A673 (cell line): ENCODE measurements around the gene KRTAP4-8. TPM values are rescaled to one million over a fixed set of nuclear protein-coding genes. Genes with fewer than 3 reads are reported as not detected.

Source experiments
- Bru-seq: library from RNA; stranded (reverse); fragments of 400-500 nt; gene quantifications from one replicate; lab custom pipeline; 2021; lab: Mats Ljungman, UMichigan
- BruChase-seq, 2 experiments: library from RNA; stranded (reverse); fragments of 400-500 nt; gene quantifications; one replicate each; lab custom pipeline; 2021; lab: Mats Ljungman, UMichigan
- BruUV-seq: library from RNA; stranded (reverse); fragments of 400-500 nt; replicated peaks from 2 replicates; lab custom pipeline; 2021; lab: Mats Ljungman, UMichigan
- CTCF ChIA-PET: fragments of 300-600 bp; sonication (Branson Sonifier 250); formaldehyde crosslinking; loops from one replicate; lab custom pipeline; 2022; ENCODE audit warnings: antibody characterized with exemption; lab: Charles Lee
- POLR2A ChIA-PET: fragments of 300-600 bp; sonication (Branson Sonifier 250); formaldehyde crosslinking; loops from one replicate; lab custom pipeline; 2022; ENCODE audit warnings: antibody characterized with exemption; ENCODE audit not compliant: low non-redundant PET; lab: Charles Lee
- DNase-seq: peaks from one replicate; pipeline ENCODE4 v3.0.0-alpha.2; 2015; ENCODE audit warnings: low spot score
- H3K27ac ChIP-seq: fragments of 200-600 bp; sonication (generic); 2 replicates; pipeline ENCODE4 v1.5.1; 2016; ENCODE audit warnings: mixed run types, low read depth, mild to moderate bottlenecking, mixed read lengths, antibody characterized with exemption, low read length; ENCODE audit not compliant: poor library complexity, severe bottlenecking
- H3K27me3 ChIP-seq: fragments of 200-600 bp; sonication (generic); replicated peaks from 2 replicates; pipeline ENCODE4 v1.6.1; 2017; ENCODE audit warnings: mixed run types, low read depth, mild to moderate bottlenecking, mixed read lengths, antibody characterized with exemption, low read length; ENCODE audit not compliant: insufficient read depth, poor library complexity
- H3K36me3 ChIP-seq: fragments of 200-600 bp; sonication (generic); 2 replicates; pipeline ENCODE4 v1.6.1; 2016; ENCODE audit warnings: mixed run types, mild to moderate bottlenecking, mixed read lengths, antibody characterized with exemption, low read length; ENCODE audit not compliant: insufficient read depth, poor library complexity, severe bottlenecking
- H3K4me1 ChIP-seq: fragments of 200-600 bp; sonication (generic); 2 replicates; pipeline ENCODE4 v1.6.1; 2017; ENCODE audit warnings: mixed run types, mild to moderate bottlenecking, mixed read lengths, antibody characterized with exemption, low read length; ENCODE audit not compliant: insufficient read depth, poor library complexity, severe bottlenecking
- H3K4me3 ChIP-seq: fragments of 200-600 bp; sonication (generic); 2 replicates; pipeline ENCODE4 v1.5.1; 2016; ENCODE audit warnings: low read depth, mixed run types, mild to moderate bottlenecking, mixed read lengths, low read length; ENCODE audit not compliant: poor library complexity, severe bottlenecking
- H3K9me3 ChIP-seq: fragments of 200-600 bp; sonication (generic); 2 replicates; pipeline ENCODE4 v1.6.1; 2016; ENCODE audit warnings: mixed run types, low read depth, mild to moderate bottlenecking, mixed read lengths, antibody characterized with exemption, low read length; ENCODE audit not compliant: poor library complexity, severe bottlenecking
- CTCF ChIP-seq: fragments of 300-800, 200-600 bp; sonication (generic); conservative IDR thresholded peaks from 2 replicates; pipeline ENCODE4 v1.5.1; 2017; ENCODE audit warnings: low read depth, mild to moderate bottlenecking, antibody characterized with exemption, low read length, moderate library complexity, mixed read lengths
- EZH2 ChIP-seq: fragments of 200-600 bp; sonication (generic); IDR thresholded peaks from 2 replicates; pipeline ENCODE4 v1.6.1; 2017; ENCODE audit warnings: borderline replicate concordance, low read depth, mild to moderate bottlenecking, mixed read lengths, antibody characterized with exemption, low read length; ENCODE audit not compliant: poor library complexity, severe bottlenecking
- intact Hi-C: fragments of 100-400 bp; cut with micrococcal nuclease; formaldehyde crosslinking; loops from one replicate; pipeline ENCODE4 v1.10.0; 2022; ENCODE audit not compliant: unreplicated experiment
- long read RNA-seq: library from polyadenylated mRNA; stranded (forward); transcript quantifications from one replicate; pipeline ENCODE4 v2.0.0, GENCODE V29; 2022
- total RNA-seq: library from RNA; stranded (reverse); gene quantifications from 2 replicates; pipeline ENCODE4 v1.2.3, GENCODE V29; 2021

KRTAP4-8 gene
- total RNA-seq (not detected in 2 replicates), Bru-seq, nascent RNA (not detected), BruChase-seq, experiment 1, labeled RNA remaining after a 2-hour chase (percentile 23 among the genes with signal in this experiment), BruChase-seq, experiment 2, labeled RNA remaining after a 6-hour chase (not detected)
- long read RNA-seq: 0 reads

GRCh38 chr17:41098042-41098441, at the start of gene KRTAP4-8:
KRTAP4-8 (minus strand) TSS chr17:41098142; CDS start chr17:41098084, 58 bp downstream.
- no peak for TF ChIP-seq EZH2
- no peak for TF ChIP-seq CTCF
- no peaks in the 10 kb centered on the region for H3K4me1 ChIP-seq
- intact Hi-C loops: no loop called here
- POLR2A ChIA-PET: no interaction called here
- no peak within 1 kb of the TSS for H3K27ac ChIP-seq
- DNase-seq: no peak
- no peaks in the 10 kb centered on the region for H3K36me3 ChIP-seq
- no TSS peak for BruUV-seq
- no peaks in the 10 kb centered on the region for H3K9me3 ChIP-seq
- no peaks in the 10 kb centered on the region for H3K27me3 ChIP-seq
- no peak within 1 kb of the TSS for H3K4me3 ChIP-seq
- CTCF ChIA-PET: no interaction called here

DNA sequence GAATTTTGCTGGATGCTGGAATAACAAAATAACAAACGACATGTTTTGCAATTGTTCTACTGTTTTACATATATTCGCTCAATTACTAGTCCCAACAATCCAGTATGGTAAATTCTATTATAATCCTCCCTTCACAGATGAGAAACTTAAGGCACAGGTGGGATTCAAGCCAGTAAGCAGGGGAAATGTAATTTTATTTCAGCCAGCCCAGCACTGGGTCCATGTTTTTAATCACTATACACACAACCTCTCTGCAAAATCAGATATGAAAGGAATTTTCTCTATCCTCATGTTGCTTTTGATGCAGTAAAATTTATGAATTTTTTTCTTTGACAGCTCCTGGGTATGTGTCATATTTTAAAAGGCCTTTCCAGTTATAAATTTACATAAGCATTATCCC, 47.3 kb upstream of the KRTAP4-8 start:
- Histone ChIP-seq H3K36me3 (no peaks in the 10 kb centered on the region), H3K4me1 (peaks cover 31% of the 10 kb centered on the region), H3K9me3 (peaks cover 15% of the 10 kb centered on the region), H3K27ac (peak overlapping the region; percentile 96), H3K4me3 (no peak overlapping the region), H3K27me3 (no peaks in the 10 kb centered on the region)
- BruUV-seq: no TSS peak
- ChIA-PET CTCF (no interaction called here), POLR2A (no interaction called here)
- no peak for TF ChIP-seq EZH2
- no peak for TF ChIP-seq CTCF
- DNase-seq: peak; percentile 75
- intact Hi-C loops: loop anchor here (1.0 to 5.0 kb wide), 5 partner anchors 182 to 522 kb away; no protein-coding TSS in a partner anchor

DNA sequence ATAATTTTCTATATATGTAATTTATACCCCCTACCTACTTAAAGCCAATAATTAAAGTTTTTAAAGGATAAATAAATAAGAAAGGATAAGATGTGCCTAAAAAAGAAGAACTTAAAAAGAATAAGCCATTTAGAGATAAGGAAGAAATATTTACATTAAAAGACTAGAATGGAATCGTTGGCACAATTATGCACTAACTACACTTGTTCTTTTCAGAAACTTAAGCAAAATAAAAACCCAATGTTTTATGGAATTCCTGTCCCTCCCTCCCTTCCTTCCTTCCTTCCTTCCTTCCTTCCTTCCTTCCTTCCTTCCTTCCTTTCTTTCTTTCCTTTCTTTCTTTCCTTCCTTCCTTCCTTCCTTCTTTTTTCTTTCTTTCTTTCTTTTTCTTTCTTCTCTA, 46.9 kb upstream of the KRTAP4-8 start:
- no peaks in the 10 kb centered on the region for H3K27me3 ChIP-seq
- intact Hi-C loops: loop anchor here (1.0 to 5.0 kb wide), 5 partner anchors 182 to 522 kb away; no protein-coding TSS in a partner anchor
- peak; percentile 71 for DNase-seq
- CTCF ChIA-PET: no interaction called here
- peaks cover 31% of the 10 kb centered on the region for H3K4me1 ChIP-seq
- H3K27ac ChIP-seq: peak overlapping the region; percentile 96
- no TSS peak for BruUV-seq
- peaks cover 19% of the 10 kb centered on the region for H3K9me3 ChIP-seq
- H3K36me3 ChIP-seq: no peaks in the 10 kb centered on the region
- POLR2A ChIA-PET: no interaction called here
- TF ChIP-seq CTCF: no peak
- TF ChIP-seq EZH2: no peak
- no peak overlapping the region for H3K4me3 ChIP-seq
